Epithelial cell of proximal tubule (primary cell): Measurements from ENCODE around the gene CYRIA. TPM values are rescaled to one million over a fixed set of nuclear protein-coding genes. Genes with fewer than 3 reads are reported as not detected.

Source experiments
- DNase-seq: peaks from one replicate; pipeline ENCODE4 v3.0.0-alpha.2; 2011; ENCODE audit warnings: low read depth
- H3K4me3 ChIP-seq: 2 replicates; pipeline ENCODE4 v1.5.1; 2011; ENCODE audit warnings: low read depth, mild to moderate bottlenecking, low read length
- CTCF ChIP-seq: conservative IDR thresholded peaks from 2 replicates; pipeline ENCODE4 v1.5.1; 2012; ENCODE audit warnings: low read depth, mild to moderate bottlenecking, low read length
- total RNA-seq: library from RNA; depleted of rRNA; stranded (reverse); fragments of >200 nt; gene quantifications from 2 replicates; pipeline ENCODE4 v1.2.3, GENCODE V29; 2015

CYRIA gene
- total RNA-seq, 1 donor from 2014 or later, result 2.0 TPM

- no peak for TF ChIP-seq CTCF
- no peak for DNase-seq
- no peak overlapping the region for H3K4me3 ChIP-seq
These were observed 28.2 kb upstream of the CYRIA start for GRCh38 chr2:16693854-16694253.

- no peak for DNase-seq
- no peak overlapping the region for H3K4me3 ChIP-seq
- no peak for TF ChIP-seq CTCF
These were observed 25.6 kb upstream of the CYRIA start for GRCh38 chr2:16691261-16691660.

GRCh38 chr2:16687955-16688354, 22.3 kb upstream of the CYRIA start:
- no peak overlapping the region for H3K4me3 ChIP-seq
- no peak for TF ChIP-seq CTCF
- no peak for DNase-seq

GRCh38 chr2:16687222-16687621, 21.6 kb upstream of the CYRIA start:
- DNase-seq, result no peak
- no peak for TF ChIP-seq CTCF
- H3K4me3 ChIP-seq, result no peak overlapping the region

- no peak for TF ChIP-seq CTCF
- no peak for DNase-seq
- no peak overlapping the region for H3K4me3 ChIP-seq
These were observed 21.0 kb upstream of the CYRIA start for GRCh38 chr2:16686641-16687040.

GRCh38 chr2:16685340-16685715, 19.7 kb upstream of the CYRIA start:
- DNase-seq, result no peak
- no peak for TF ChIP-seq CTCF
- no peak overlapping the region for H3K4me3 ChIP-seq

- no peak overlapping the region for H3K4me3 ChIP-seq
- no peak for DNase-seq
- no peak for TF ChIP-seq CTCF
These were observed 19.2 kb upstream of the CYRIA start for GRCh38 chr2:16684676-16685339.
